Stimulated activated CD8-positive, alpha-beta memory T cell treated with anti-CD3 and anti-CD28 coated beads, Interleukin-12 subunit alpha, Interleukin-12 subunit beta, amount 100 ng/mL, for 1 hour (primary cell): ENCODE measurements around the gene DAP.
"Not testable (repeated sequence)": the region's sequence is repeated elsewhere in the genome, so short reads cannot be mapped to it uniquely, and the experiment has no call there.

Experiments
- DNase-seq: peaks from one replicate; pipeline ENCODE4 v3.0.0-alpha.2; 2020; ENCODE audit warnings: low read depth

DAP gene

GRCh38 chr5:10653043-10653442, 108.0 kb downstream of the DAP start:
- no peak for DNase-seq

- no peak for DNase-seq
These were observed 108.4 kb downstream of the DAP start for GRCh38 chr5:10652606-10653005.

- DNase-seq = no peak
These were observed 108.9 kb downstream of the DAP start for GRCh38 chr5:10652151-10652550.

DNA sequence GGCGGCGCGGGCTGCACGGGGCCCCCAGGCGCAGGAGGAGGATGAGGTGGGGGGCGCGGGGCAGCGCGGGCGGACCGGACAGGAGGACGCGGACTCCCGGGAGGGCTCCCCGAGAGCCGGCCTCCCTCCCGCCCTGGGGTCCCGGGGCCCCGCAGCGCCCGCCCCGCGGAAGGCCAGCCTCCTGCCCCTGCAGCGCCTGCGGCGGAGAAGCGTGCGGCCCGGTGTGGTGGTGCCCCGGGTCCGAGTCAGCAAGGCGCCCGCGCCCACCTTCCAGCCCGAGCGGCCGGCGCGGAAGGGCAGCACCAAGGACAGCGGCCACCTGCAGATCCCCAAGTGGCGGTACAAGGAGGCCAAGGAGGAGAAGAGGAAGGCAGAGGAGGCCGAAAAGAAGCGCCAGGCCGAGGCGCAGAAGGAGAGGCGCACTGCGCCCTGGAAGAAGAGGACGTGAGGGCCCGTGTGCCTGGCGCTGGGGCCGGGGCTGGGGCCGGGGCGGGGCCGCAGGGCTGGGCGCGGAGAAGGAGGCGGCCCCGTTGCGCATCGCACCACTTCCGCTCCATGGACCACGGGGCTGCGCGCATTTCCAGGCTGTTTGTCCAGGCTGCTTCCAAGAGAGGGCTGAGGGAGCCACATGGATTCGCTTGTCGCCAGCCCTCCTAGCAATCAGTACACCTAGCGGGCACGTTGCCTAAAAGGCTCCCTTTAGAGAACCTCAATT, 111.2 kb downstream of the DAP start:
- no peak for DNase-seq

DNA sequence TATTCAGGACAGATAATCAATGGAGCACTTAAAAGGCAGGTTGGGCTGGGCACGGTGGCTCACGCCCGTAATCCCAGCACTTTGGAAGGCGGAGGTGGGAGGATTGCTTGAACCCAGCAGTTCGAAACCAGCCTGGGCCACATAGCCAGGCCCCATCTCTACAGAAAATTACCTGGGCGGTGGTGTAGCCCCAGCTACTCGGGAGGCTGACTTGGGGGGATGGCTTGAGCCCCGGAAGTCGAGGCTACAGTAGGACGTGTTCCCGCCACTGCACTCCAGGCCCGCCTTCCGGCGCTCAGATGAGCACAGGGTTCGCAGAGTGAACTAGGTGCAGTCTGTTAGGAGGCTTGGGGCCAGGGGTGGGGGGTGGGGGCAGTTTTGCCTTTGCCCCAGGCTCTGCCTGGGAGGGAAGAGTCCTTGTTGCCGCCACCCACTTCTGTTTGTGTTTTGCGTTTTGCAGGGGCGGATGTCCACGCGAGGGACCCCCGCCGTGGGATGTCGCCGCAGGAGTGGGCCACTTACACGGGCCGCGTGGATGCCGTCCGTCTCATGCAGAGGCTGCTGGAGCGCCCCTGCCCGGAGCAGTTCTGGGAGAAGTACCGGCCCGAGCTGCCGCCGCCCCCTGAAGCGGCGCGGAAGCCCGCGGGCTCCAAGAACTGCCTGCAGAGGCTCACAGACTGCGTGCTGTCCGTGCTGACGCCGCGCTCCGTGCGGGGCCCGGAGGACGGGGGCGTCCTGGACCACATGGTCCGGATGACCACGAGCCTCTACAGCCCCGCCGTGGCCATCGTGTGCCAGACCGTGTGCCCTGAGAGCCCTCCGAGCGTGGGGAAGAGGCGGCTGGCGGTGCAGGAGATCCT, 112.0 kb downstream of the DAP start:
- DNase-seq = no peak

GRCh38 chr5:10647640-10648039, 113.4 kb downstream of the DAP start:
- DNase-seq = no peak

DNA sequence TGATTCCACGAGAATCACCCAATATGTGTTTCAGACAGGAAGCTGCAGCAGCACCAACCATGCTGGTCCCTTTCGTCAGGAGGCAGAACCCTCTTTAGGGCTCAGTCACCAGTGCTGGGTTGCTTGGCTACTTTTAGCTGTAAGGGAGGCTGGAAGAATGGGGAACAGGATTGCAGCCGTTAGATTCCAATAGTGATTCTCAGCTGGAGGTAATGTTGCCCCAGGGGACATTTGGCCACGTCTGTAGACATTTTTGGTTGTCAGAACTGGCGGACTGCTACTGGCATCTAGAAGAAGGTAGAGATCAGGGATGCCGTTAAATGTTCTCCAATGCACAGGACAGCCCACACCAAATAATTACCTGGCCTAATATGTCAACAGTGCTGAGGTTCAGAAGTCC, 115.4 kb downstream of the DAP start:
- DNase-seq = no peak

DNA sequence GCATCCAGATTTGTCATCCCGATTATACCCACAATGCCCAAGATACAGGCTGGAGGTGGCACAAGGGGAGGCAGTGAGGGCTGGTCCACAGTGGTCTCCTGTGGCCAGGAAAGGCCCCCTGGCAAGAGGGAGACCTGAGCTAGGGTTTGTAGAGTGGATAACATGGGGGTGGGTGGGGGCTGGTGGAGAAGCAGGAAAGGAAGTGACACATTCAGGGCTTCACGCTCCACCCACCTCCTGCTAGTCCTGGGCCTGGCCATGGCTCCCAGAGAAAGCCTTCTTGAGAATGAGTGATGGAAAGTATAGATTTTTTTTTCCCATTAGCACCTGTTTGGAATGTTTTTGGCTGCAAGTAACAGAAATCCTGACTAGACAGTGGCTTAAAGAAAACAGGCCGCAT, 115.9 kb downstream of the DAP start:
- no peak for DNase-seq

DNA sequence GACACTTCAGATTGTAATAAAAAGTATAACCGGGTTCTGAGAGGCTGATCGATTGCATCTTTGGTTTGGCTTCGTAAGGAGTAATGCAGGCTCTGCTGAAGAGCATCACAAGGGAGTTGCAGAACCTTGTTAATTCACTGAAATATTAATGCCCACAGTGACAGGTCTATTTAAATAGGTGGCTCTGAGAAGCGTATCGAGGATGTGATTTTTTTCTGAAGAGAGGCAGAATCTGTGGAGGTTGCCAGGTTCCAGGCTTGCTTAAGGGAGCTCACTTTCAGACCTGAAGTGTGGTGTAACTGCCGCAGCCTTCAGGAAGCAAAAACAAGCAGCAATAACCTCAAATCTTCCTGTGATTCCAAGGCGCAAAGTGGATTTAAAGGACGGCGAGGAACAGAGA, 116.8 kb downstream of the DAP start:
- DNase-seq = no peak

GRCh38 chr5:10642367-10642766, 118.7 kb downstream of the DAP start:
- no peak for DNase-seq

DNA sequence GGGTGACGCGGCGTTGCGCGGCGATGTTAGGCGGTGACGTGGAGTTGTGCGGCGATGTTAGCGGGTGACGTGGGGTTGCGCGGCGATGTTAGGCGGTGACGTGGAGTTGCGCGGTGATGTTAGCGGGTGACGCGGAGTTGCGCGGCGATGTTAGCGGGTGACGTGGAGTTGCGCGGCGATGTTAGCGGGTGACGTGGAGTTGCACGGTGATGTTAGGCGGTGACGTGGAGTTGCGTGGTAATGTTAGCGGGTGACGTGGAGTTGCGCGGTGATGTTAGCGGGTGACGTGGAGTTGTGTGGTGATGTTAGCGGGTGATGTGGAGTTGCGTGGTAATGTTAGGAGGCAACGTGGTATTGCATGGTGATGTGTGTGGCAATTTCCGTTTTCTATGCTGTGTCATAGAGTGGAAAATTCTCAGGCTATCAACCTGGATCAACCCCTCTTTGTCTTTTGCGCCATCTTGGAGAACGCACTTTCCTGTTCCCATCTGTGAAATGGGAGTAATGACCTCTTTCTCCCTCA, 121.1 kb downstream of the DAP start:
- no peak for DNase-seq

DNA sequence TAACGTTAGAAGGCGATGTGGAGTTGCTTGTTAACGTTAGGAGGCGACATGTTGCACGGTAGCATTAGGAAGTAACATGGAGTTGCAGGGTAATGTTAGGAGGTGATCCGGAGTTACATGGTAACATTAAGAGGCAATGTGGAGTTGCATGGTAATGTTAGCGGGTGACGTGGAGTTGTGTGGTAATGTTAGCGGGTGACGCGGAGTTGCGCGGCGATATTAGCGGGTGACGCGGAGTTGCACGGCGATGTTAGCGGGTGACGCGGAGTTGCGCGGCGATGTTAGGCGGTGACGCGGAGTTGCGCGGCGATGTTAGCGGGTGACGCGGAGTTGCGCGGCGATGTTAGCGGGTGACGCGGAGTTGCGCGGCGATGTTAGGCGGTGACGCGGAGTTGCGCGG, 122.3 kb downstream of the DAP start:
- not testable (repeated sequence) for DNase-seq

DNA sequence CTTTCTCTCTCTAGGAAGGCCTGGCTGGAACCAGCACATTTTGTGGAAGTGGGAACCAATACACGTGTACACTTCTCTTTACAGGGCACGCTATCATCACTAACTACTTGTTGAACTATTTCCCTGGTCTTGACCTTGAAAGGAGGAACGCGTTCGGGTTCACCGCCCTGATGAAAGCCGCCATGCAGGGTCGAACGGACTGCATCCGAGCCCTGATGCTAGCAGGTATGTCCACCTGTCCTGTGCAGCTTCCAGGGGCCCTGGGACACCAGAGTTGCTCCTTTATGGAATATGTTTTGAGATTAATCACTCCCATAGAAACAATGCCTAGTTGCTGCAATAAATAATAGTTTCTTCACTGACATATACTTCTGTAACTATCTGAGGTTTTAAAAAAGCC, 123.1 kb downstream of the DAP start:
- no peak for DNase-seq

- DNase-seq = no peak
These were observed 124.5 kb downstream of the DAP start for GRCh38 chr5:10636363-10637142.

GRCh38 chr5:10635867-10636350, 125.1 kb downstream of the DAP start:
- no peak for DNase-seq

GRCh38 chr5:10635257-10635866, 125.7 kb downstream of the DAP start:
- DNase-seq = peak; percentile 56

DNA sequence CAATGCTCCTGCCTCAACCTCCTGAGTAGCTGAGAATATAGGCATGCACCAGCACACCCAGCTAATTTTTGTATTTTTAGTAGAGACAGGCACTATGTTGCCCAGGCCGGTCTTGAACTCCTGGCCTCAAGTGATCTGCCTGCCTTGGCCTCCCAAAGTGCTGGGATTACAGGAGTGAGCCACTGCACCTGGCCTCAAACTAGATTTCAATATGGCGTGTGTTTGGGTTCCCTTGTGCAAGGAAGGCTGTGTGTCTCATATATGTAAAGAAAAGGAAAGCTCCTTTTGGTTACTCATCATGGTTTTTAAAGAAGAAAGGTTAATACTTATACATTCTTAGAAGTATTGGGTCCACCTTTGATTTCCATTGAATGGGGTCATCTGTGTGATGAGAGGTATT, 126.5 kb downstream of the DAP start:
- DNase-seq = no peak

DNA sequence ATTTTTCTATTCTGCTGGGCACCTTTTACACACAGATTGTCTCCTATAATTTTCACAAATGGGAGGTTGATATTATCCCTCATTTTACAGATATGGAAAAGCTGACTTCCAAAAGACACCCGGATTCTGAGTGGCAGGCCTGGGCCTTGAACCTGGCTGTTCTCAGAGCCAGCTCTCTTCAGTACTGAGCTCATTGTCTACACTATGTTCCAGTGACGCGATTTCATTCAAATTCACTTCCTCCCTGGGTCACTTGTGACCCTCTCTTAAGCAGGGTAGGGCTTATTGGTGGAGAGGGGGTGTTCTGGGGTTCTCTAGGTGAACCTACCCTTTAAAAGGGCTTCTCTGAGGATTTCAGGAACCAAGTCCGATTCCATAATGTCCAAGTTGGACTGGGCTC, 127.0 kb downstream of the DAP start:
- no peak for DNase-seq

- peak; percentile 32 for DNase-seq
These were observed 127.6 kb downstream of the DAP start for GRCh38 chr5:10633271-10634049.

GRCh38 chr5:10632110-10632761, 128.8 kb downstream of the DAP start:
- DNase-seq = no peak
